Colonic mucosa (tissue), 4 donors: ENCODE measurements around the gene CROCC2. TPM values are rescaled to one million over a fixed set of nuclear protein-coding genes. Genes with fewer than 3 reads are reported as not detected.

ENCODE experiments used
- DNase-seq: peaks from one replicate; pipeline ENCODE4 v3.0.0-alpha.2; 2020
- H3K27ac ChIP-seq: fragments of 200-600 bp; one replicate; pipeline ENCODE4 v1.8.0; 2021
- H3K27me3 ChIP-seq: fragments of 200-600 bp; one replicate; pipeline ENCODE4 v1.8.0; 2021
- H3K36me3 ChIP-seq: fragments of 200-600 bp; one replicate; pipeline ENCODE4 v1.8.0; 2021
- H3K4me1 ChIP-seq: fragments of 200-600 bp; one replicate; pipeline ENCODE4 v1.8.0; 2021; ENCODE audit warnings: mild to moderate bottlenecking
- H3K4me3 ChIP-seq: fragments of 200-600 bp; one replicate; pipeline ENCODE4 v1.8.0; 2021
- H3K9ac ChIP-seq, 2 donors: one replicate each; pipeline ENCODE4 v1.7.0; 2013; ENCODE audit warnings: control low read depth in 2 of 2, low read depth in 2 of 2, low read length in 2 of 2
- H3K9me3 ChIP-seq: fragments of 200-600 bp; one replicate; pipeline ENCODE4 v1.8.0; 2021
- CTCF ChIP-seq: fragments of 200-600 bp; IDR thresholded peaks from one replicate; pipeline ENCODE4 v1.8.0; 2022; ENCODE audit warnings: antibody characterized with exemption, mild to moderate bottlenecking
- intact Hi-C: fragments of 100-400 bp; cut with DNase I; formaldehyde crosslinking; loops from one replicate; pipeline ENCODE4 v1.14.1; 2022
- total RNA-seq, 2 donors: library from RNA; stranded (reverse); fragmentation: NEBNext Ultra II Directional in 1 of 2; extraction: Animal tissue kit (Norgen Biotek cat#: 25700) in 1 of 2; gene quantifications; one replicate each; pipeline ENCODE4 v1.2.1, GENCODE V29; 2021
- donor health status: healthy.
- donor health status: DM: no; HTN: no; CAD: no.
- donor health status: DM: no; HTN: no; CAD: no.

Gene CROCC2
- total RNA-seq, 2 donors from 2014 or later = 0.05 TPM; not detected in 1

- no peak for DNase-seq
- Histone ChIP-seq H3K4me1 (no peaks in the 10 kb centered on the region), H3K9ac (no peak overlapping the region), H3K36me3 (no peaks in the 10 kb centered on the region), H3K27ac (no peak overlapping the region), H3K4me3 (no peak overlapping the region), H3K27me3 (no peaks in the 10 kb centered on the region), H3K9me3 (no peaks in the 10 kb centered on the region)
- intact Hi-C loops = no loop called here
- no peak for TF ChIP-seq CTCF
These were observed 21.2 kb downstream of the CROCC2 start for GRCh38 chr2:240927390-240927781.

DNA sequence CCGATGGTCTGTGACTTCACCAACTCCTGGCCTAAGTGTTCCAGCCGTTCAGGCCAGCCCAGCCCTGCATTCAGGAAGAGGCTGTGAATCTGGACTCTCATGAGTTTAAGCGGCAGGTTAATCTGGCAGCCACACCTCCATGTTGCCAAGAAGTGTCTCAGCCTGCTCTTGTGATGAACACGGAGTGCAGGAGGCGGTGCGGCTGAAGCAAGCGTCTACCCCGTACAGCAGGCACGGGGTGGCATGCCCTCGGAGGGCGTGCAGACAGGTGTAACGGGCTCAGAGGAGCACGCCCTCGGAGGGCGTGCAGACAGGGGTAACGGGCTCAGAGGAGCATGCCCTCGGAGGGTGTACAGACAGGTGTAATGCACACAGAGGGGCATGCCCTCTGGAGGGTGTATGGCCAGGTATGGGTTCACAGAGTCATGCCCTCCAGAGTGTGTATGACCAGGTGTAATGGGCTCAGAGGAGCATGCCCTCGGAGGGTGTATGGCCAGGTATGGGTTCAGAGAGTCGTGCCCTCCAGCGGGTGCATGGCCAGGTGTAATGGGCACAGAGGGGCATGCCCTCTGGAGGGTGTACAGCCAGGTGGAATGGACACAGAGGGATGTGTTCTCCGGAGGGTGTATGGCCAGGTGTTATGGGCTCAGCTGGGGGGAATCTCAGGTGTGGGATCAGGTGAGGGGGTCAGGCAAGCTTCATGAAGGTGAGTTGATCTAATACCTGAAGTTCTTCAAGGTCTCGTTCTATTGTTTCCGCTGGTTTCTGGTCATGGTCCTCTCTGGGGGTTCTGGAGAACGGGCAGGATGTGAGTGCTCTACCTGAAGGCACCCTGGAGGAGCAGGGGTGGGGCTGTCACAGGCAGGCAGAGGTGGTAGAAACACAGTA lies 22.6 kb downstream of the CROCC2 start:
- Histone ChIP-seq H3K36me3 (no peaks in the 10 kb centered on the region), H3K27ac (no peak overlapping the region), H3K9me3 (no peaks in the 10 kb centered on the region), H3K9ac (no peak overlapping the region), H3K4me3 (no peak overlapping the region), H3K27me3 (no peaks in the 10 kb centered on the region), H3K4me1 (no peaks in the 10 kb centered on the region)
- no peak for TF ChIP-seq CTCF
- intact Hi-C loops = no loop called here
- peak; percentile 13 for DNase-seq

DNA sequence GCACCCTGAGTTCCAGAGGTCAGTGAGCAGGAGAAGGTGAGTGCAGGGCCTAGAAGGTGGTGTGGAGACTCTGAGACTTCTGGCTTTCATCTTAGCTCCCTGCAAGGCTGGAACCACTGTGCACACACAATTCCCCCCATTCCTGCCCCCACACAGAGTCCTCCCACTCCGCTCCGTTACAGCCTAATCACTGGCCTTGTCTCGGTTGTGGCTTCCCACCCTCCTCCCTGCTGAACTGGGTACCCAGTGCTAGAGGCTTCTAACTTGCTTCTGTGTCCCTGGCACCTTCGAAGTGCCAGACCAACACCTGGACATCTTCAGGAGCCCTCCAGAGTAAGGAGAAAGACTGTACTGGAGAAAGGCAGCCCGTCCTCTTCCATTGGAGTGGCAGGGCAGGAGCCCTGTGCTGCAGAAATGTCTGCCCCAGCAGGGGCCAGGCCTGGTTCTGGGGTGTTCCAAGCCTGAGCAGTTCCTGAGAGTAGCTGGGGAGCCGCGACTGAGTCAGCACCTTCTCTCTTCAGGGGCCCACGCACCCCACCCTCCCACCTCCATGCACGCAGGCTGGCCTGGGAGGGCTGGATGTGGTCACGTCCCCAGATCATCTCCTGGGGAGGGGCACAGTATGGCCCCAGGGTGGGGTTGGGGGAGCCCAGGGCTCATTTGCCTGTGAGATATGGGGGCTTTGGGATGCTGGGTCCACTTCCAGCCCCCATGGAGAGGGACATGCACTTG lies 23.4 kb downstream of the CROCC2 start:
- Histone ChIP-seq H3K4me3 (no peak overlapping the region), H3K4me1 (no peaks in the 10 kb centered on the region), H3K27ac (no peak overlapping the region), H3K9me3 (no peaks in the 10 kb centered on the region), H3K27me3 (no peaks in the 10 kb centered on the region), H3K9ac (no peak overlapping the region), H3K36me3 (no peaks in the 10 kb centered on the region)
- TF ChIP-seq CTCF = no peak
- intact Hi-C loops = no loop called here
- peak; percentile 13 for DNase-seq

DNA sequence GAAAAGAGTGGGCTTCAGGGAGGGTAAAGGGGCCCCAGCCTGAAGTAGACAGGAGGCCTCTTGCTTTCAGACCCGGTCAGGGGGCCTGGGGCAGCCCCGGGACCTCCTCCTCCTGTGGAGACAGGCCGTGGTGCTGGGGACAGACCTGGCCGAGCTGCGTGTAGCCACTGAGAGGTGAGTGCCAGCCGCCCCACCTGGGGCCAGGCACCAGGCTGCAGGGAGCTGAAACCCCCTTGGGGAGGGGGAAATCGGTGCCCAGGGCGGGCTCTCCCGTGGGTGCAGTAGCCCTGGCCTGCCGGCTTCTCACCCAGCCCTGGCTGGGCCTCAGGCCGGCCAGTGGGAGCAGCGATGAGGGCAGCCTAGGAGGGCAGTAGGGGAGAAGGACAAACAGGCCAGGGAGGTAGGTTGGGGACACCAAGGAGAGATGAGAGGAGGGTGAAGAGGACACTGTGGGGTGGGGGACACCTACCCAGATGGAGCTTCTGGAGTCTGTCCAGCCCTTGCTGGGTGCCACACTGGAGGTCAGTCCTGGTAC lies 24.0 kb downstream of the CROCC2 start:
- DNase-seq = peak; percentile 13
- Histone ChIP-seq H3K9ac (no peak overlapping the region), H3K27me3 (no peaks in the 10 kb centered on the region), H3K27ac (no peak overlapping the region), H3K36me3 (no peaks in the 10 kb centered on the region), H3K4me1 (no peaks in the 10 kb centered on the region), H3K4me3 (no peak overlapping the region), H3K9me3 (no peaks in the 10 kb centered on the region)
- intact Hi-C loops = no loop called here
- TF ChIP-seq CTCF = no peak

DNA sequence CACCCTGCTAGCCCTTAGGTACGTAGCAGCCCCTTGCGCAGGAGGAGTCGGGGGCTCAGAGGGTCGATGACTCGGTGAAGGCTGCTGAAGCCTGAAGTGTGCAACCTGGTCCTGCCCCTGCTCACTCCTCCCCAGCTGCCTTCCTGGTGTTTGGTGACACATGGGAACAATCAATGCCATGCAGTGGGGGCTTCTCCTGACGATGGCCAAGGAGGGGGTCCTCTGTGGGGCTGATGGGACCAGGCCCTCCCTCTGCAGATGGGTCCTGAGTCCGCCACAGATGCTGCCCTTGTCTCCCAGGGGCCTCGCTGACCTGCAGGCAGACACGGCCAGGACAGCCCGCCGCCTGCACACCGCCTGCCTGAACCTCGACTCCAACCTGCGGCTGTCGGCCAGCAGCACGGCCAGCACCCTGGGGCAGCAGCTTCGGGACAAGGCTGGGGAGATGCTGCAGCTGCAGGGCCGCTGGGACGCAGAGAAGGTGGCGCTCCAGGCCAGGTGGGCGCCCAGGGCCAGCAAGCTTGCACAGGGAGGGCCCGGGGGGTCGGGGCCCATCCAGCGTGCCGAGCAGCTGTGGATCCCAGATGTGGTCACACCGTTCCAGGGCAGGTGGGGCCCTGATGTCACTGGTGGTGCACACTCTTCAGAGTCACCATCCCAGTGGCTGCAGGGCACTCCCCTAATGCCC lies 24.6 kb downstream of the CROCC2 start:
- no peaks in the 10 kb centered on the region for H3K4me1 ChIP-seq
- H3K36me3 ChIP-seq = no peaks in the 10 kb centered on the region
- peak; percentile 8 for DNase-seq
- H3K4me3 ChIP-seq = no peak overlapping the region
- H3K9ac ChIP-seq = no peak overlapping the region
- no peak overlapping the region for H3K27ac ChIP-seq
- TF ChIP-seq CTCF = no peak
- no peaks in the 10 kb centered on the region for H3K9me3 ChIP-seq
- no peaks in the 10 kb centered on the region for H3K27me3 ChIP-seq
- intact Hi-C loops = no loop called here
